ENCODE results near the gene TRABD2B.

- no peak for TF ChIP-seq CTCF (IDR thresholded peaks at IDR 0.05; ENCODE audit: insufficient read depth, low read length, poor library complexity, severe bottlenecking)
- TF ChIP-seq EZH2phosphoT487 (conservative IDR thresholded peaks at IDR 0.05; ENCODE audit: low read length), result no peak
These were observed 13.5 kb downstream of the TRABD2B start for GRCh38 chr1:47983691-47984090.
